K562 (cell line): ENCODE data around the gene OSCP1. TPM values are rescaled to one million over a fixed set of nuclear protein-coding genes. Genes with fewer than 3 reads are reported as not detected.
"Not testable (repeated sequence)": the region's sequence is repeated elsewhere in the genome, so short reads cannot be mapped to it uniquely, and the experiment has no call there.

ENCODE experiments used
- ARID1B ChIP-seq: fragments of 450-650 bp; IDR thresholded peaks from 2 replicates; pipeline ENCODE4 v1.6.1; 2016; ENCODE audit warnings: antibody characterized with exemption, mild to moderate bottlenecking, inconsistent platforms
- CBFA2T2 ChIP-seq: fragments of 450-650 bp; conservative IDR thresholded peaks from 2 replicates; pipeline ENCODE4 v1.6.1; 2017; ENCODE audit warnings: mild to moderate bottlenecking
- CTBP1 ChIP-seq: fragments of 450-650 bp; IDR thresholded peaks from 2 replicates; pipeline ENCODE4 v1.6.1; 2016; ENCODE audit warnings: borderline replicate concordance
- KLF6 ChIP-seq: fragments of 250-450 bp; sonication (Bioruptor Pico); IDR thresholded peaks from 2 replicates; pipeline ENCODE4 v1.4.0; 2020; ENCODE audit warnings: mild to moderate bottlenecking, moderate library complexity, borderline replicate concordance
- MAX ChIP-seq: sonication (generic); formaldehyde crosslinking; IDR thresholded peaks from 2 replicates; pipeline ENCODE4 v1.9.0; 2022; ENCODE audit warnings: mild to moderate bottlenecking, missing genetic modification reagents
- MECOM ChIP-seq: fragments of 250-450 bp; sonication (Bioruptor Pico); IDR thresholded peaks from 2 replicates; pipeline ENCODE4 v1.8.0; 2022; ENCODE audit warnings: inconsistent platforms
- MEF2D ChIP-seq: conservative IDR thresholded peaks from 2 replicates; pipeline ENCODE4 v1.6.1; 2016; ENCODE audit warnings: low read depth, missing genetic modification characterization, missing compliant biosample characterization
- MYC ChIP-seq, 2 experiments: fragments of 250-450 bp in 1 of 2; sonication (Bioruptor Pico) in 1 of 2; IDR thresholded peaks; 2 replicates each; pipeline versions ENCODE4 v1.5.1 to v1.6.1; 2012 to 2021; ENCODE audit warnings: low read depth in 2 of 2, borderline replicate concordance in 1 of 2, improper control_type of control experiment in 1 of 2, low read length in 1 of 2, mild to moderate bottlenecking in 1 of 2, moderate library complexity in 1 of 2
- NR2C1 ChIP-seq, 2 experiments: fragments of 450-650 bp; IDR thresholded peaks; 2 replicates each; pipeline ENCODE4 v1.6.1; 2017; ENCODE audit warnings: mild to moderate bottlenecking in 2 of 2, antibody characterized with exemption in 1 of 2, inconsistent platforms in 1 of 2, missing compliant biosample characterization in 1 of 2, missing genetic modification characterization in 1 of 2
- NR4A1 ChIP-seq, 2 experiments: fragments of 250-450 bp in 1 of 2; fragments of 450-650 bp in 1 of 2; sonication (Bioruptor Pico) in 1 of 2; IDR thresholded peaks; 2 replicates each; pipeline versions ENCODE4 v1.4.0 to v1.6.1; 2016 to 2020; ENCODE audit warnings: mild to moderate bottlenecking in 2 of 2, missing compliant biosample characterization in 1 of 2, missing genetic modification characterization in 1 of 2, moderate library complexity in 1 of 2
- PTRF ChIP-seq: fragments of 450-650 bp; IDR thresholded peaks from 2 replicates; pipeline ENCODE4 v1.6.1; 2016; ENCODE audit warnings: mild to moderate bottlenecking, missing genetic modification characterization, missing compliant biosample characterization
- PTTG1 ChIP-seq: fragments of 450-650 bp; IDR thresholded peaks from 2 replicates; pipeline ENCODE4 v1.6.1; 2016; ENCODE audit warnings: low read depth, mild to moderate bottlenecking, missing genetic modification characterization, missing compliant biosample characterization
- SPI1 ChIP-seq: IDR thresholded peaks from 2 replicates; pipeline ENCODE4 v1.6.1; 2011; ENCODE audit warnings: low read depth, low read length, control low read depth, borderline replicate concordance
- TAL1 ChIP-seq: fragments of 450-650 bp; IDR thresholded peaks from 2 replicates; pipeline ENCODE4 v1.6.1; 2016; ENCODE audit warnings: mild to moderate bottlenecking
- TCFL5 ChIP-seq: fragments of 250-450 bp; sonication (Bioruptor Pico); conservative IDR thresholded peaks from 2 replicates; pipeline ENCODE4 v1.6.1; 2021; ENCODE audit warnings: mild to moderate bottlenecking, moderate library complexity, matching md5 sums
- ZNF583 ChIP-seq: fragments of 250-450 bp; sonication (Bioruptor Pico); IDR thresholded peaks from 2 replicates; pipeline ENCODE4 v1.4.0; 2020
- ZNF740 ChIP-seq, 3 experiments: fragments of 200-800 bp in 1 of 3; sonication (Bioruptor generic) in 1 of 3; sonication (generic) in 1 of 3; formaldehyde crosslinking in 1 of 3; IDR thresholded peaks; 2 replicates each; pipeline versions ENCODE4 v1.6.1 to v1.8.0; 2016 to 2022; ENCODE audit warnings: mild to moderate bottlenecking in 2 of 3, missing compliant biosample characterization in 2 of 3, missing genetic modification characterization in 2 of 3, missing genetic modification reagents in 1 of 3
- ZNF766 ChIP-seq: fragments of 200-800 bp; sonication (Bioruptor generic); conservative IDR thresholded peaks from 2 replicates; pipeline ENCODE4 v1.6.1; 2016; ENCODE audit warnings: missing genetic modification characterization, missing compliant biosample characterization
- polyA plus RNA-seq, 8 experiments: library from polyadenylated mRNA; depleted of rRNA in 4 of 8; stranded (reverse) in 5 of 8; unstranded in 3 of 8; fragments of >200 nt; fragmentation: Nextera tagmentation in 2 of 8; fragmentation: Illumina TruSeq in 1 of 8; extraction: Ambion mirVana in 2 of 8; extraction: Trizol in 1 of 8; gene quantifications; 2 replicates each; pipeline versions ENCODE4 v1.2.1 to v1.2.3, GENCODE V29; 2011 to 2014; ENCODE audit warnings: inconsistent platforms in 1 of 8, missing spikeins in 1 of 8
- total RNA-seq, 7 experiments: library from RNA; depleted of rRNA in 6 of 7; stranded (reverse); fragments of >200 nt in 6 of 7; fragmentation: Illumina TruSeq in 2 of 7; extraction: Trizol in 2 of 7; gene quantifications; 2 replicates each; pipeline versions ENCODE4 v1.2.1 to v1.2.3, GENCODE V29; 2011 to 2021; ENCODE audit warnings: low replicate concordance in 1 of 7

OSCP1 gene
- total and polyA plus RNA-seq, 9 of the 15 experiments (the other 6 are each of a cell fraction or from before 2014, with no cell fraction given): 0.15 to 0.40 (median 0.33) TPM; not detected in 5

- TF ChIP-seq SPI1 (peak; percentile 77), CTBP1 (peak; percentile 92), MEF2D (tag) (0 out of 2 replicates have a peak, but pooled peaks have one; percentile 26), NR2C1 (tag; IDR thresholded peaks at IDR 0.05) (0 out of 2 replicates have a peak, but pooled peaks have one; percentile 31), PTRF (tag) (peak; percentile 67), CBFA2T2 (peak; percentile 75), MYC (CRISPR knock-in tag; IDR thresholded peaks at IDR 0.05; ENCODE audit: borderline replicate concordance, low read depth) (0 out of 2 replicates have a peak, but pooled peaks have one; percentile 34), ZNF740 (tag; IDR thresholded peaks at IDR 0.05) (peak in 1 of 2 experiments; percentile 67; a peak in 2 of 4 replicates), PTTG1 (peak; percentile 71; the same call in 1 of the 2 replicates), NR4A1 (tag; IDR thresholded peaks at IDR 0.05) (peak; percentile 85), ZNF583 (CRISPR knock-in tag) (peak; percentile 72; the same call in 1 of the 2 replicates), ZNF766 (CRISPR knock-in tag) (0 out of 2 replicates have a peak, but pooled peaks have one; percentile 39), ARID1B (peak; percentile 64), MECOM (0 out of 2 replicates have a peak, but pooled peaks have one; percentile 24), TCFL5 (0 out of 2 replicates have a peak, but pooled peaks have one; percentile 45), MAX (peak; percentile 47; the same call in 1 of the 2 replicates), KLF6 (CRISPR knock-in tag) (peak; percentile 19; the same call in 1 of the 2 replicates), TAL1 (peak; percentile 51; the same call in 1 of the 2 replicates)
- TF ChIP-seq NR2C1 (IDR thresholded peaks at IDR 0.05); MYC (IDR thresholded peaks at IDR 0.05; ENCODE audit: low read depth, low read length); ZNF740 (CRISPR knock-in tag; IDR thresholded peaks at IDR 0.05); NR4A1 (CRISPR knock-in tag; IDR thresholded peaks at IDR 0.05): not testable (repeated sequence)
Observed at GRCh38 chr1:36489258-36490051, 39.2 kb upstream of the OSCP1 start (continued).
